GM12878 (cell line): ENCODE results near the gene CAMK2D. TPM values are rescaled to one million over a fixed set of nuclear protein-coding genes. Genes with fewer than 3 reads are reported as not detected.

ENCODE experiments used
- ATF3 ChIP-seq: IDR thresholded peaks from 2 replicates; pipeline ENCODE4 v1.6.1; 2011; ENCODE audit warnings: low read depth, mild to moderate bottlenecking, low read length, moderate library complexity, borderline replicate concordance; ENCODE audit errors: extremely low read depth
- BACH1 ChIP-seq: fragments of 450-650 bp; IDR thresholded peaks from 2 replicates; pipeline ENCODE4 v1.6.1; 2017; ENCODE audit warnings: mild to moderate bottlenecking, borderline replicate concordance
- CBX3 ChIP-seq: fragments of 200-600 bp; sonication (generic); IDR thresholded peaks from 2 replicates; pipeline ENCODE4 v1.6.1; 2016; ENCODE audit warnings: low read depth, borderline replicate concordance
- ELK1 ChIP-seq: IDR thresholded peaks from 2 replicates; pipeline ENCODE4 v1.6.1; 2012; ENCODE audit warnings: low read depth, low read length, improper control_type of control experiment
- EP300 ChIP-seq, 2 experiments: fragments of 150-350 bp in 1 of 2; IDR thresholded peaks; 2 replicates each; pipeline ENCODE4 v1.6.1; 2011 to 2012; ENCODE audit warnings: low read depth in 2 of 2, low read length in 2 of 2, borderline replicate concordance in 1 of 2, improper control_type of control experiment in 1 of 2, inconsistent platforms in 1 of 2; ENCODE audit not compliant: control insufficient read depth in 1 of 2
- ETV6 ChIP-seq, 2 experiments: fragments of 450-650 bp in 1 of 2; IDR thresholded peaks in 1 of 2; conservative IDR thresholded peaks in 1 of 2; 2 replicates each; pipeline ENCODE4 v1.6.1; 2014; ENCODE audit warnings: antibody characterized with exemption in 1 of 2, borderline replicate concordance in 1 of 2, low read depth in 1 of 2, mild to moderate bottlenecking in 1 of 2, moderate library complexity in 1 of 2
- HDAC2 ChIP-seq: fragments of 200-600 bp; sonication (generic); IDR thresholded peaks from 2 replicates; pipeline ENCODE4 v1.6.1; 2017
- IKZF2 ChIP-seq, 2 experiments: fragments of 450-650 bp; IDR thresholded peaks; 2 replicates each; pipeline ENCODE4 v1.6.1; 2017; ENCODE audit warnings: mild to moderate bottlenecking in 2 of 2, moderate library complexity in 2 of 2
- KLF5 ChIP-seq: fragments of 450-650 bp; IDR thresholded peaks from 2 replicates; pipeline ENCODE4 v1.6.1; 2014; ENCODE audit warnings: mild to moderate bottlenecking; ENCODE audit not compliant: partially characterized antibody
- POLR2AphosphoS2 ChIP-seq: IDR thresholded peaks from 2 replicates; pipeline ENCODE4 v1.6.1; 2011; ENCODE audit warnings: low read depth, mild to moderate bottlenecking, low read length, improper control_type of control experiment, moderate library complexity
- RELA ChIP-seq: fragments of 450-650 bp; IDR thresholded peaks from 2 replicates; pipeline ENCODE4 v1.8.0; 2014; ENCODE audit warnings: borderline replicate concordance; ENCODE audit not compliant: partially characterized antibody
- SIN3A ChIP-seq: IDR thresholded peaks from 2 replicates; pipeline ENCODE4 v1.6.1; 2012; ENCODE audit warnings: low read depth, low read length, improper control_type of control experiment
- TCF12 ChIP-seq: IDR thresholded peaks from 2 replicates; pipeline ENCODE4 v1.6.1; 2011; ENCODE audit warnings: low read depth, mild to moderate bottlenecking, low read length
- TCF3 ChIP-seq: IDR thresholded peaks from 2 replicates; pipeline ENCODE4 v1.6.1; 2012; ENCODE audit warnings: low read depth, mild to moderate bottlenecking, low read length, borderline replicate concordance; ENCODE audit not compliant: insufficient read depth
- YY1 ChIP-seq: IDR thresholded peaks from 2 replicates; pipeline ENCODE4 v1.6.1; 2011; ENCODE audit warnings: low read depth, mild to moderate bottlenecking, low read length
- ZBED1 ChIP-seq: IDR thresholded peaks from 2 replicates; pipeline ENCODE4 v1.6.1; 2016; ENCODE audit warnings: borderline replicate concordance
- ZBTB33 ChIP-seq: fragments of 450-650 bp; IDR thresholded peaks from 2 replicates; pipeline ENCODE4 v1.6.1; 2017; ENCODE audit warnings: mild to moderate bottlenecking
- ZNF687 ChIP-seq: fragments of 450-650 bp; IDR thresholded peaks from 2 replicates; pipeline ENCODE4 v1.6.1; 2017; ENCODE audit warnings: mild to moderate bottlenecking, moderate library complexity
- polyA plus RNA-seq, 11 experiments: library from polyadenylated mRNA; depleted of rRNA in 4 of 11; unstranded in 6 of 11; stranded (reverse) in 5 of 11; fragments of >200 nt; fragmentation: Nextera tagmentation in 4 of 11; fragmentation: Illumina TruSeq in 1 of 11; extraction: Ambion mirVana in 4 of 11; extraction: Trizol in 1 of 11; gene quantifications; 1 replicate in 1 of 11; 2 replicates in 10 of 11; pipeline versions ENCODE4 v1.2.1 to v1.2.3, GENCODE V29; 2011 to 2016; ENCODE audit warnings: inconsistent platforms in 2 of 11, missing spikeins in 2 of 11, low read depth in 1 of 11
- total RNA-seq, 4 experiments: library from RNA; depleted of rRNA in 3 of 4; stranded (reverse); fragments of >200 nt in 3 of 4; fragmentation: Illumina TruSeq in 1 of 4; extraction: Trizol in 1 of 4; gene quantifications; 2 replicates each; pipeline versions ENCODE4 v1.2.1 to v1.2.3, GENCODE V29; 2013 to 2021

The CAMK2D gene
- total and polyA plus RNA-seq, 10 of the 15 experiments (the other 5 are each of a cell fraction or from before 2014, with no cell fraction given) = 6.9 to 88.5 (median 12.9) TPM

GRCh38 chr4:113682730-113683537, 78.6 kb downstream of the CAMK2D start (continued):
- TF ChIP-seq ATF3 (no peak), ELK1 (no peak), TCF3 (peak; percentile 99), CBX3 (no peak), ETV6 (conservative IDR thresholded peaks at IDR 0.05 in 1 of 2, IDR thresholded peaks at IDR 0.05 in 1 of 2; ENCODE audit: borderline replicate concordance in 1 of 2, low read depth in 1 of 2) (peak in 1 of 2 experiments; percentile 94; a peak in 2 of 4 replicates), ZNF687 (no peak), HDAC2 (no peak), KLF5 (no peak), SIN3A (no peak), ZBTB33 (no peak), IKZF2 (IDR thresholded peaks at IDR 0.05) (peak; percentile 66 to 83), EP300 (IDR thresholded peaks at IDR 0.05; ENCODE audit: borderline replicate concordance in 1 of 2, control insufficient read depth in 1 of 2, low read depth in 2 of 2, low read length in 2 of 2) (peak; percentile 50 to 89; a peak in 3 of 4 replicates), TCF12 (peak; percentile 99), RELA (no peak), BACH1 (no peak; the same call in 1 of the 2 replicates), ZBED1 (peak; percentile 80; the same call in 1 of the 2 replicates), YY1 (peak; percentile 85), POLR2AphosphoS2 (no peak)
